HG02678 (cell line): ENCODE results near the gene SH3PXD2A.
"Not testable (repeated sequence)": the region's sequence is repeated elsewhere in the genome, so short reads cannot be mapped to it uniquely, and the experiment has no call there.

ENCODE experiments used
- ATAC-seq: cut with Tn5 transposase; IDR thresholded peaks from one replicate; pipeline ENCODE4 v1.9.1; 2021; ENCODE audit warnings: mild to moderate bottlenecking, moderate library complexity; ENCODE audit not compliant: unreplicated experiment

SH3PXD2A gene

GRCh38 chr10:103849880-103850571, 5.3 kb downstream of the SH3PXD2A start:
- ATAC-seq, result no peak

- no peak for ATAC-seq
These were observed 6.0 kb downstream of the SH3PXD2A start for GRCh38 chr10:103849212-103849877.

GRCh38 chr10:103847909-103848468, 7.4 kb downstream of the SH3PXD2A start:
- no peak for ATAC-seq

DNA sequence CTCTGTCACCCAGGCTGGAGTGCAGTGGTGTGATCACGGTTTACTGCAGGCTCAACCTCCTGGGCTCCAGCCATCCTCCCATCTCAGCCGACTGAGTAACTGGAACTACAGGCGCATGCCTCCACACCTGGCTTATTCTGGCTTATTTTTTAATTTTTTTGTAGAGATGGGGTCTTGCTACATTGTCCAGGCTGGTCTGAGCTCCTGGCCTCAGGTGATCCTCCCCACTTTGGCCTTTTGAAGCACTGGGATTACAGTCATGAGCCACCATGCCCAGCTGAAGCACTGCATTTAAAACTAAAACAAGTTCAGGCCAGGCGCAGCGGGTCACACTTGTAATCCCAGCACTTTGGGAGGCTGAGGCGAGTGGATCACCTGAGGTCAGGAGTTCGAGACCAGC, 8.0 kb downstream of the SH3PXD2A start:
- no peak for ATAC-seq

DNA sequence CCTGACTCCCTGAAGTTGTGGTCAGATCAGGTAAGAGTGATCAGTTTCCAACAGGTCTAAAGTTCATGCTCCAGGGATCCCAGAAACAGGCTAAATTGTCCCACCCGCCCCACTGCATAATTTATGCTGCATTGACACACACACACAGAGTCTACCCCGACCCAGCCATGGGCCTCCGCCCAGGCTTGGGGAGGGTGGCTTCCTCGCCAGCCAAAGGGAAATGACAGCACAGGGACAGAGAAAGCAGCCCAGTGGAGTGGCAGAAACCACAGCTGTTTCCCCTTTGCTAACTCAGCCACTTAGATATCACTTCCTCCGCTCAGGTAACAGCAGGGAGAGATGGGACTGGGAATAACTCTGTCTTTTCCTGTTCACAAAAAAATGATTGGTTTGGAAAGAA, 9.4 kb downstream of the SH3PXD2A start:
- ATAC-seq, result no peak

- ATAC-seq, result not testable (repeated sequence)
These were observed 10.0 kb downstream of the SH3PXD2A start for GRCh38 chr10:103845346-103845745.

DNA sequence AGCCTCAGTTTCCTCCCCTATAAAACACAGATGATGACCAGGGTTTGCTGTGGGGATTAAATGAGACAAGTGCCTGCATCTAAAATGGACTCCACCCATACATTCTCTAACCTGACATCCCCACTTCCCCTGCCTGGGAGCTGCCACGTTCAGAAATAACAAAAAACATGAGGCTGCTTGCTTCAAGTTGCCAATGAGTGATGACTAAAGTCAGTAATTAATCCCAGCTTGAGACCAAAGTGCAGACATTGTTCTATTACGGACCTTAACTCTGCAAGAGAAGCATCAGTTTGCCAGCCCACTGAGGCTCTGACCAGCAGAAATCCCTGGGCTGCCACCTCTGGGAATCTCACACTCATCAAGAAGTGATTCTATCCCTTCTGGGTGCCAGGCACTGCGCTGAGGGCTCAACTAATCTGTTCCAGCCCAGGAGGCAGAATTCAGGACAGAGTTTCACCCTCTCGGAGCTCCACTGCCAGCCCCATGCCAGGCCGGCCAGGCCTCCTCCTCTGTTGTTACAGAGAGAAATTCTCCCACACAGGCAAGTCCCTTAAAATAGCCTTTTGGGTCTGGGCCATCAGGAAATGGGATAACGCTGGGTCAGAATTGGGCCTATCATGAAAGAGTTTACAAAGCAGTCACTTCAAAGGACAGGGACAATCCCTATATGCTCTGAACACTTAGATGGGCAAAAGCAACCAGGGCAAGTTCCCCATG, 11.4 kb downstream of the SH3PXD2A start:
- no peak for ATAC-seq

DNA sequence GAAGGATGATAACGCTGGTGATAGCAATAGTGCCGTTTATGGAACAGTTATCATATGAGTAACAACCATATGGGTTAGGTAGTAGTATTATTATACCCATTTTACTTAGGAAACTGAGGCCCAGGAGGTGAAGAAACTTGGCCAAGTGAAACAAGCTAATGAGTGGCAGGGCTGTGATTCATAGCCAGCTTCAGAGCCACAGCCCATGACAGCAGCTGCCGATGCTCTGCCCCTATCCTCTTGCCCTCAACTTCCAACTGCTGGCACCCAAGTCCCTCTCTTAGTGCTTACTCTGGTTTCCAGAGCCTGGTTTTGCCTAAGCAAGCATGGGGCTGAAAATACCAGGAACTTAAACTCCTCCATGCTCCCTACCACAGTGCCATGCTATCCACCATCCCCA, 12.3 kb downstream of the SH3PXD2A start:
- no peak for ATAC-seq

DNA sequence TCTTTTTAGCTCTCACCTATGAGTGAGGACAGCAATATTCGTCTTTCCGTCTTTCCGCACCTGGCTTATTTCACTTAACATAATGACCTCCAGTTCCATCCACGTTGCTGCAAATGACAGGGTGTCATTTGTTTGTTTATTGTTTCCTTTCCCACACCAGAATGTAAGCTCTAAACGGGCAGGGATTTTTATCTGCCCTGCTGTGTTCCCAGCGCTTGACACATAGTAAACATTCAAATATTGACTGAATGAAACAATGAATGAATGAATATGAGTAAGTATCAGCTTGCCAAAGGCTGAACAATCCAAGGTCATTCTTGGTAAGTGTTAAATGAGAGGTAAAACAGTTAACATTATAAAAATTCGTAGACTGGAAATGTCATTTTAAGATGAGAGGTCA, 12.8 kb downstream of the SH3PXD2A start:
- ATAC-seq, result no peak

DNA sequence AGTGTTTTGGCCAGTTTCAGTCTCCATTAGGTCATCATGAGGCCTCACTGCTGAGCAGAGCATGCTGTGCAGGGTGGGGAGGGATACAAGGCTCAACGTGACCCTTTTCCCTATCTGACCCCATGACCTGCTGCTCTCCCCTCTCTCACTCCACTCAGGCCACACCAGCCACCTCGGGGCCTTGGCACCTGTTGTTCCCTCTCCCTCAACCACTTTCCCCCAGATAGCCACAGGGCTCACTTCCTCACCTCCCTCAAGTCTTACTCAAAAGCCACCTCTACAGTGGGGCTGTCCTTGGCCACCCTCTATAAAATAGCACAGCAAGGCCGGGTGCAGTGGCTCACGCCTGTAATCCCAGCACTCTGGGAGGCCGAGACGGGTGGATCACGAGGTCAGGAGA, 13.9 kb downstream of the SH3PXD2A start:
- ATAC-seq, result no peak

GRCh38 chr10:103840740-103841070, 14.7 kb downstream of the SH3PXD2A start:
- ATAC-seq, result no peak

- ATAC-seq, result no peak
These were observed 15.3 kb downstream of the SH3PXD2A start for GRCh38 chr10:103839872-103840739.

- ATAC-seq, result no peak
These were observed 15.9 kb downstream of the SH3PXD2A start for GRCh38 chr10:103839519-103839871.

- ATAC-seq, result no peak
These were observed 16.4 kb downstream of the SH3PXD2A start for GRCh38 chr10:103838862-103839518.

- ATAC-seq, result no peak
These were observed 17.3 kb downstream of the SH3PXD2A start for GRCh38 chr10:103838070-103838395.

GRCh38 chr10:103837370-103838069, 17.9 kb downstream of the SH3PXD2A start:
- no peak for ATAC-seq

GRCh38 chr10:103836861-103837260, 18.5 kb downstream of the SH3PXD2A start:
- no peak for ATAC-seq

GRCh38 chr10:103836273-103836672, 19.1 kb downstream of the SH3PXD2A start:
- ATAC-seq, result no peak

GRCh38 chr10:103835096-103836050, 20.0 kb downstream of the SH3PXD2A start:
- ATAC-seq, result no peak
